Astrocyte of the spinal cord (primary cell): ENCODE results near the gene UNK.

Experiments
- DNase-seq: peaks from one replicate; pipeline ENCODE4 v3.0.0; 2011; ENCODE audit warnings: low read depth, low spot score
- H3K4me3 ChIP-seq: 2 replicates; pipeline ENCODE4 v1.5.1; 2011; ENCODE audit warnings: low read depth, mild to moderate bottlenecking, low read length, moderate library complexity
- in situ Hi-C: cut with HindIII; loops from 2 replicates; pipeline ENCODE4 v1.10.0; 2017; ENCODE audit warnings: low sequenced_read_pairs
- TF ChIP-seq, protein P1 (sequence below): IDR thresholded peaks from 2 replicates; pipeline ENCODE4 v1.5.1; 2012; ENCODE audit warnings: low read depth, mild to moderate bottlenecking, low read length, inconsistent platforms

The UNK gene

DNA sequence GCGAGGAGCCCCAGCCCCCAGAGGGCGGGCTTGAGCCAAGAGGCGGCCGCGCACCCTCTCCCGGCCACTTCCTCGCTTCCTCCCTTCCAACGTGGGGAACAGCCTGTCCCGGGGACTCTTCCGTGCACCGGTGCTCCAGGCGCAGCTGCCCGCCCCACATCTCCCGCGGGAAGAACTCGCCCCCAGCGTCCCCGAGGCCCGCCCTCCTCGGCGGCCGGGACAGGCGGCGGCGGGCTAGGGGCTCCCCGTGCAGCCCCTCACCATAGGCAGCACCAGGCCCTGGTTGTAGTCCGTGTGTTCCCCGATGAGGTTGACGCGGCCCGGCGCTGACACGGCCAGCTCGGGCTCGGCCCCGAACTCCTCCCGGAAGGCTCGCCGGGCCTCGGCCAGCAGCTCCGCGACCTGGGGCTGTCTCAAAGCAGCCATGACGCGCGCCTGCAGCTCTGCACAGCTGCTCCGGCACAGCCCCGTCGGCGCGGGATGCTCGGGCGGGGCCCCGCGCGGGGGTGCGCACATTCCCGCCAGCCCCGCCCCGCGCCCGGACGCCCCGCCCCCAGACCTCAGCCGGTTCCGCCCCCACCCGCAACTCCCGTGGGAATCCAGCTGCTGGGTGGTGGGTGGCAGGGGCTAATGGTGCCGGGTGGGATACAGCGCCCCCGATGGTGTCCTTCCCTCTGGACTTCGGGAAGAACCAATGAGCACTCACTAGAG is 19.7 kb upstream of the UNK start, which contains the start of gene GALK1:
Gene GALK1, minus strand, starts transcription at position 482 of the 711 bp plus-strand sequence. Its CDS starts 56 bp downstream, at position 426.
- H3K4me3 ChIP-seq, result peak within 1 kb of the TSS; percentile 53
- in situ Hi-C loops, result no loop called here
- TF ChIP-seq, protein P1, sequence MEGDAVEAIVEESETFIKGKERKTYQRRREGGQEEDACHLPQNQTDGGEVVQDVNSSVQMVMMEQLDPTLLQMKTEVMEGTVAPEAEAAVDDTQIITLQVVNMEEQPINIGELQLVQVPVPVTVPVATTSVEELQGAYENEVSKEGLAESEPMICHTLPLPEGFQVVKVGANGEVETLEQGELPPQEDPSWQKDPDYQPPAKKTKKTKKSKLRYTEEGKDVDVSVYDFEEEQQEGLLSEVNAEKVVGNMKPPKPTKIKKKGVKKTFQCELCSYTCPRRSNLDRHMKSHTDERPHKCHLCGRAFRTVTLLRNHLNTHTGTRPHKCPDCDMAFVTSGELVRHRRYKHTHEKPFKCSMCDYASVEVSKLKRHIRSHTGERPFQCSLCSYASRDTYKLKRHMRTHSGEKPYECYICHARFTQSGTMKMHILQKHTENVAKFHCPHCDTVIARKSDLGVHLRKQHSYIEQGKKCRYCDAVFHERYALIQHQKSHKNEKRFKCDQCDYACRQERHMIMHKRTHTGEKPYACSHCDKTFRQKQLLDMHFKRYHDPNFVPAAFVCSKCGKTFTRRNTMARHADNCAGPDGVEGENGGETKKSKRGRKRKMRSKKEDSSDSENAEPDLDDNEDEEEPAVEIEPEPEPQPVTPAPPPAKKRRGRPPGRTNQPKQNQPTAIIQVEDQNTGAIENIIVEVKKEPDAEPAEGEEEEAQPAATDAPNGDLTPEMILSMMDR, result peak; percentile 68
- DNase-seq, result peak; percentile 53

GRCh38 chr17:75765981-75766380 is 18.6 kb upstream of the UNK start:
- H3K4me3 ChIP-seq, result no peak overlapping the region
- DNase-seq, result no peak
- TF ChIP-seq, protein P1, result no peak
- in situ Hi-C loops, result no loop called here

DNA sequence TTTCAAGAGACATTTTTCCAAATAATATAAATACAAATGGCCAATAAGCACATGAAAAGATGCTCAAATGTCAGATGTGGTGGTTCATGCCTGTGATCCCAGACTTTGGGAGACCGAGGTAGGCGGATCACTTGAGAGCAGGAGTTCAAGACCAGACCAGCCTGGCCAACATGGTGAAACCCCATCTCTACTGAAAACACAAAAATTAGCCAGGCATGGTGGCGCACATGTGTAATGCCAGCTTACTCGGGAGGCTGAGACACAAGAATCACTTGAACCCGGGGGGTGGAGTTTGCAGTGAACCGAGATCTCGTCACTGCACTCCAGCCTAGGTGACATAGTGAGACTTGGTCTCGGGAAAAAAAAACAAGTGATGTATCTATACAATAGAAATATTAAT is 16.7 kb upstream of the UNK start:
- TF ChIP-seq, protein P1, result no peak
- in situ Hi-C loops, result no loop called here
- DNase-seq, result no peak
- H3K4me3 ChIP-seq, result no peak overlapping the region

DNA sequence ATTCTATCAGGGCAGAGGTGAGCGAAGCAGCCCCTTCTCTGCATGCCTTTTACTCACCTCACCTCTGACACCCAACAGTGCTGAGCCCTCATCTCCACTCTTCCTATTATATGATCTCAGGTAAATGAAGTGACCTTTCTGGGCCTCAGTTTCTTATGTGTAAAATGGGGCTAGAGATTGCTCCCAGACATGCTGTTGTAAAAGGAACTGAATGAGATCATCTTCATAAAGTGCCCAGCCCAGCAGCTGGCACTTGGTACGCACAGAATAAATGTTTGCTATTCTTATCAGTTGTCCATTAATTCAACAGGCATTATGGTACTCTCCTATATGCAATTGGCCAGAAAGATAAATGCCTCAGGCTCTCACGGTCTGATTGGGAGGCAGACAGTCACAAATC is 15.1 kb upstream of the UNK start:
- no peak for DNase-seq
- in situ Hi-C loops, result no loop called here
- TF ChIP-seq, protein P1, result no peak
- no peak overlapping the region for H3K4me3 ChIP-seq

DNA sequence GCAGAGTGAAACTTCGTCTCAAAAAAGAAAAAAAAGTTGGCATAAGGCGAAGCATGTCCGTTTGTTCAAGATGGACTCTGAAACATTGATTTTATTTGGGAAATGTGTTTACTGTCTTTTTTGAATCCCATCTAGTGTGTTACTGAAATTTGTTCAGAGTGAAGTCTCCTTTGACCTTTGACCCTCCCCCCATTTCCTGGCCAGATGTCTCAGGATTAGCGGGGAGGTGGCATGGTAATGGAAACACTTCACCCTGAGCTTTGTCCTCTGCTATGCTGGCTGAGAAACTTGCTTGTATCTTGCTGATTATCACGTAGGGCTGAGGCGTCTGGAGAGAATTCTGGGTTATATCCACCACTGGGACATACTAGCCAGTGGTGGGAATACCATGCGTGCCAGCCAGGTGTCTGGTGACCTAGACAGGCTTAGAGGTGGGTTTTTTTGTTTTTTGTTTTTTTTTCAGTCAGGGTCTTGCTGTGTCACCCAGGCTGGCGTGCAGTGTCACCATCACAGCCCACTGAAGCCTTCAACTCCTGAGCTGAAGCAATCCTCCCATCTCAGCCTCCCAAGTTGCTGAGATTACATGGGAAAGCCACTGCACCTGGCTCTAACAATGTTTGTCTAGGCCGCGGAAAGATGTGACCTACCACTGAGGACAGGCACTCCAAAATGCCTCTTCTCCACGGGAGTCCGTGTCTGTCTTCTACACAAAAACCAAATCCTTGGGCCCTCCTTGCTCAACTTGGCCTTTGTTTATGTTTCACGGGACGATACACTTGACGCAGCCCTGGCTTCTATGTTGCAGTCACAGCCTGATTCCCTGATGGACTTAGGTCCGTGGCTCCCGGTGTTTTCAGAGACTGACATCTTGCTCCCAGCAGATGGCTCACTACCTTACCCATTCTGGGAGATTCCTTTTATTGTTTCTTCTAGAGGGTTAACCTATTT is 13.0 kb upstream of the UNK start:
- in situ Hi-C loops, result no loop called here
- no peak overlapping the region for H3K4me3 ChIP-seq
- DNase-seq, result no peak
- TF ChIP-seq, protein P1, result peak; percentile 36

- no peak for DNase-seq
- TF ChIP-seq, protein P1, result no peak
- H3K4me3 ChIP-seq, result no peak overlapping the region
- in situ Hi-C loops, result no loop called here
Measured at GRCh38 chr17:75773121-75773807, 11.3 kb upstream of the UNK start.
